HFFc6 (cell line): Measurements from ENCODE around the gene NPHS1. TPM values are rescaled to one million over a fixed set of nuclear protein-coding genes. Genes with fewer than 3 reads are reported as not detected.

Experiments used
- DNase-seq: peaks from one replicate; pipeline ENCODE4 v3.0.0-alpha.2; 2018
- H3K27ac Mint-ChIP-seq: 2 replicates; pipeline ENCODE4 v1.8.0; 2020; ENCODE audit warnings: mild to moderate bottlenecking, mixed read lengths
- H3K27me3 Mint-ChIP-seq: 2 replicates; pipeline ENCODE4 v1.8.0; 2021; ENCODE audit warnings: mild to moderate bottlenecking, moderate library complexity, mixed read lengths; ENCODE audit not compliant: insufficient read depth
- H3K36me3 Mint-ChIP-seq: 2 replicates; pipeline ENCODE4 v1.8.0; 2021; ENCODE audit warnings: low read depth, mixed read lengths
- H3K4me1 Mint-ChIP-seq: 2 replicates; pipeline ENCODE4 v1.8.0; 2020; ENCODE audit warnings: low read depth, mixed read lengths
- H3K4me3 Mint-ChIP-seq: 2 replicates; pipeline ENCODE4 v1.8.0; 2020; ENCODE audit warnings: mild to moderate bottlenecking, moderate library complexity, mixed read lengths
- H3K9me3 Mint-ChIP-seq: 2 replicates; pipeline ENCODE4 v1.8.0; 2020; ENCODE audit warnings: mild to moderate bottlenecking, mixed read lengths
- CTCF ChIP-seq: fragments of 200-600 bp; sonication (generic); IDR thresholded peaks from 2 replicates; pipeline ENCODE4 v1.5.0; 2021; ENCODE audit warnings: antibody characterized with exemption, mild to moderate bottlenecking
- total RNA-seq, 6 experiments: library from RNA; stranded (reverse); fragmentation: NEBNext Ultra II Directional; extraction: Animal tissue kit (Norgen Biotek cat#: 25700); gene quantifications; 2 replicates in 1 of 6; 3 replicates in 5 of 6; pipeline ENCODE4 v1.2.3, GENCODE V29; 2021

The NPHS1 gene
- total RNA-seq, 6 experiments from 2014 or later, result not detected

GRCh38 chr19:35788205-35788960 is 63.9 kb downstream of the NPHS1 start:
- DNase-seq, result no peak
- Mint-ChIP-seq H3K4me1 (no peaks in the 10 kb centered on the region), H3K36me3 (no peaks in the 10 kb centered on the region), H3K9me3 (no peaks in the 10 kb centered on the region), H3K27me3 (peaks cover 3% of the 10 kb centered on the region; the same call in 1 of the 2 replicates), H3K4me3 (no peak overlapping the region), H3K27ac (no peak overlapping the region; the same call in 1 of the 2 replicates)
- TF ChIP-seq CTCF, result no peak

- TF ChIP-seq CTCF, result no peak
- Mint-ChIP-seq H3K4me3 (no peak overlapping the region), H3K9me3 (no peaks in the 10 kb centered on the region), H3K27ac (no peak overlapping the region), H3K36me3 (no peaks in the 10 kb centered on the region), H3K27me3 (peaks cover 2% of the 10 kb centered on the region; the same call in 1 of the 2 replicates), H3K4me1 (no peaks in the 10 kb centered on the region)
- no peak for DNase-seq
These were observed 65.0 kb downstream of the NPHS1 start for GRCh38 chr19:35787227-35787799.

GRCh38 chr19:35786299-35787160 is 65.8 kb downstream of the NPHS1 start:
- Mint-ChIP-seq H3K9me3 (no peaks in the 10 kb centered on the region), H3K27me3 (no peaks in the 10 kb centered on the region; the same call in 1 of the 2 replicates), H3K27ac (no peak overlapping the region), H3K4me1 (no peaks in the 10 kb centered on the region), H3K36me3 (peaks cover under 1% of the 10 kb centered on the region; the same call in 1 of the 2 replicates), H3K4me3 (no peak overlapping the region)
- DNase-seq, result no peak
- no peak for TF ChIP-seq CTCF

- Mint-ChIP-seq H3K27me3 (no peaks in the 10 kb centered on the region; the same call in 1 of the 2 replicates), H3K4me3 (no peak overlapping the region), H3K36me3 (peaks cover 6% of the 10 kb centered on the region), H3K4me1 (no peaks in the 10 kb centered on the region), H3K9me3 (no peaks in the 10 kb centered on the region), H3K27ac (no peak overlapping the region)
- TF ChIP-seq CTCF, result no peak
- DNase-seq, result no peak
These were observed 67.0 kb downstream of the NPHS1 start for GRCh38 chr19:35785339-35785627.

GRCh38 chr19:35784503-35785338 is 67.6 kb downstream of the NPHS1 start:
- Mint-ChIP-seq H3K27me3 (no peaks in the 10 kb centered on the region; the same call in 1 of the 2 replicates), H3K27ac (no peak overlapping the region), H3K9me3 (no peaks in the 10 kb centered on the region), H3K4me3 (no peak overlapping the region), H3K4me1 (no peaks in the 10 kb centered on the region), H3K36me3 (peaks cover 6% of the 10 kb centered on the region)
- TF ChIP-seq CTCF, result no peak
- DNase-seq, result no peak
